HG03066 (cell line): Measurements from ENCODE around the gene RAPGEF5.

Experiments used
- ATAC-seq: cut with Tn5 transposase; IDR thresholded peaks from one replicate; pipeline ENCODE4 v1.9.1; 2021; ENCODE audit warnings: low read depth; ENCODE audit not compliant: unreplicated experiment

RAPGEF5 gene

DNA sequence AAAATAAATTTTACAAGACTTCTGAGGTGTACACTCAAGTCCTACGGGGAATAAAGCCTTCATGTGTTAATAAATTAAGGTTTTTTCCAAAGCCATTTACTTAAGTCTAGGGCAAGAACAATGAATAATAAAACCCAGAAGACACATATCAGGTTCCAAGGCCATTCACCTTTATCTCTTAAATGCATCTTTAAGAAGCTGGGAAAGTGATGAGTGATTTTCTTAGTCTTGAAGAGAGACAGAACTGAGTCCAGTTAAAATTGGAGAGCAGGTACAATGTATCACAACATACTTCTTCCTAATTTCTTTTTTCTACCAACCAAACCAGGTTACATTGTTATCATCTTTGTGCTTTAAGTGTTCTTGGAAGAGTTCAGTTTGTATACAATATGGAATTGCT, 189.5 kb downstream of the RAPGEF5 start:
- no peak for ATAC-seq

DNA sequence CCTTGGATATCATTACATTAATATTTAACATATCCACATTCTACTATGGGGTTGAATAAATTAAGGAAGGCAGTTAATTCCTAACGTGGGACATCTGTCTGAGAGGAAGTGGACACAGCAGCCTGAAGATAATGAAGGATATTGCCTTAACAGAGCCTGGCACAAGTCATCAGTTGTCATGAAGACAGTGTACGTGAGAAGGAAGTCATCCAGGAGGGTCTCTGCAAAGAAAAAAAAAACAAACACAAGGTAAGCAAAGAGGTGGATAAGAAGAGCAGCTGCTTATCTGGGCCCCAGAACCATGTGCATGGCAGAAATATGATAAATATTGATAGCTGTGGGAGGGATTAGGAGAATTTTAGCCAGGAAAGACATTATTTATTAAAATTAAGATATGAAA, 190.0 kb downstream of the RAPGEF5 start:
- ATAC-seq = no peak

DNA sequence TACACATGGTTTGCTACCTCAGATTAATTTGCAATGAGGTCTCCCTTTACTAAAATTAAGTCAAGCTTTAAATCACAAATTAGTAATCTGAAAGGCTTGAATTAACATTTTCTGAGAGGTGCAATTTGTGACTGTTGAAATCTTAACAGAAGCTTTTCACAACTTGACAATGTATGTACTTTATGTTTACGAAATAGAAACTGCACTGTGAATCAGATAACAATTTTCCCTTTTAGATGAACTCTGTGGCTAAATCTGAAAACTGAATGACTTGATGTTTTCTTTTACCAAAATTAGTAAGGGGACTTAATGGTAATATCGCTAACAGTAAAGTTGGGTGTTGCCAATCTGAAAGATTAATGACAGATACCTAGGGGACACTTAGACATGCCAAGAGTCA, 197.6 kb downstream of the RAPGEF5 start:
- no peak for ATAC-seq

DNA sequence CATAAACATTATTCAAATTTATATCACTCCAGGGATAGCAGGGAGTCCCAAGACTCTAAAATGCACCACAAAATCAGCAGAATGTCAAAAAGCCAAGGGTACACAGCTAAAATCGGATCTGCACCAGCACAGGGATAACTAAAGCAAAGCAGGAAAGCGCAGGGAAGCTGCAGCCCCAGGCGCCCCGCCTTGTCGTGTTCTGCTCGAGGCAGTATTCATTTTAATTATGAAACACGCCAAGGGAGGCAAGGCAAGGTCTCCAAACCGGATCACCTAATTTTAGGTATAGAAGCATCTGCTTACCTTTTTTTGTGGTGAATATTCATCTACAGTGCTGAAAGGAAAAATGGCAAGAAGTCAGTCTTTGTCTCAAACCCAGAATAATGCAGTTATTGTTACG, 199.4 kb downstream of the RAPGEF5 start:
- ATAC-seq = no peak

DNA sequence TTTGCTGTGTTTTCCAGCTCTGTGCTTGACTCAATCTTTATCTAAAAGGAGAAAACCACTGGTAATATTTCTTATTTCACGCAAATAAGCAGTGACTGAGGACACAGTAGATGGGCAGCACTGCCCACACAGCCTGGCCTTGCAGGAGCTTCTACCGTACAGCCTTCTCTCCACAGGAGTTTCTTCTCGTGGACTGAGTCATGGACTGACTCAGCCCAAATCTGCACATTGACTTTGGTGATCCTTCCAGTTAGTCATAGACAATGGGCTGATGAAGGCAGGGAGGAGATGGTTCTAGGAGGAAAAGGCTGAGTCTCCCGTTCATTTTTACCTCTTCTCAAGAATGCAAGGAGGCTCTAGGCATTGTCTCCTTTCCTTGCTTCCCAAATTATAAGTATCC, 200.7 kb downstream of the RAPGEF5 start:
- no peak for ATAC-seq

DNA sequence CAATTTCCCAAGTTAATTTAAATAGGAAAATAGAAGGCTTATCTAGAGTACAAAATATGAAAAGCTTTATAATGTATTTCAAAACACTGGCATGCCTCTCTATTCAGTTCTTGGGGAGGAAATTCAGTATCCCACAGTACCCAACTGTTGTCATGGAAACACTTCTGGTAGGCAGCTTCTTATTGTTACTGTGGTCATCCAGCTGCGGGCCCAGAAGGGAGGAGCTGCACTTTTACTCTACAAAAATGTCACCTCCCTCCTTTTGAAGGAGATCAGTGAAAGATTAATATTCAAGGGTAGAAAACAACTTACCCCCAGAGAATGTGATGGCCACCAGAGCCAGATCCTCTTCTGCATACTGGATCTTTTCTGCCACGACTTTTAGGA, 202.8 kb downstream of the RAPGEF5 start:
- ATAC-seq = no peak

DNA sequence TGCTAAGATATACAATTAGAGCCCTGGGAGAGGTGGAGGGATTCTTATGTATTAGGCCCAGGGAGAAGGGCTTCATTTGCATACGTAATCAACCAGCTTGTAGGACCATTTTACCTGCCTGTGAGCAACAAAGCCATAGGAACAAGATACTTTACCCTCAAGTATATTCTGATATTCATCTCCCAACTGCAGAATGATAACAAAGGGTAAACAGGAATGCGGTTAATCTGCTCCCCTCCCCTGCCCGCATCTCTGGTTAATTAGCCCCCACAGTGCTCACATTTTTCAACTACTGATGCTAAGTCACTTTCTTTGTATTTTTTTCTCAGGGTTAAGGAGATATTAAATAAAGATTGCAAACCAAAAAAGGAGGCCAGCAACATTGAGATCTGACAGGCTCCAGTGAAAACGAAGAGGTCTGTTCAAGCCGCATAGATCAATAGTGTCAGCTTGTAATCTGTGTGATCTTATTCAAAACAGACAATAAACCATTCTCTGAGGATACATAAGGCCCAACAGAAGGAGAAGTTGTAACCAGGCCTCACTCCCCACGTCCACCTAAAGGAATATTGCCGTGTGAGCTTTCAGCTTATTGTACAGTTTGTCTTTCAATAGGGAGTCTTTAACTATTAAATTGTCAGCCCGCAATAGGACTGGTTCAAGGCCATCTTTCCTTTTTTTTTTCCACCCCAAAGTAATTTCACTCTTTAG, 203.4 kb downstream of the RAPGEF5 start:
- ATAC-seq = no peak

DNA sequence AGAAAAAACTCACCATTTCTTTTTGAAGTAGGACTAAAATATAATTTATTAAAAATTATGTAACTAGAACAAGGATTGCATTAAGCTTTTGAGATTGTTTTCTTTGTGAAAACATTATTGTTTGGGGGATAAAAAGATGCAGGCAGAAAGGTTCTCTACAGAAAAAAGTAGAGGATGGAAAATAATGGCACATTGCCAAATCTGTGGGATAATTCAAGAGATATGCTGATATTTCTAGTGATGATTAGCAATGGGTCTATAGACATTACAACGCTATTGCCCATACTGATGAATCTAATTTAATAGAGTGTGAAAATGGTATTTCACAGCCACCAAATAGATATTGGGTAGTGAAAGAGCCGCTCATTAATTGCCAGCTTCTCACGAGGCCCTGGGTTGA, 204.3 kb downstream of the RAPGEF5 start:
- ATAC-seq = no peak

DNA sequence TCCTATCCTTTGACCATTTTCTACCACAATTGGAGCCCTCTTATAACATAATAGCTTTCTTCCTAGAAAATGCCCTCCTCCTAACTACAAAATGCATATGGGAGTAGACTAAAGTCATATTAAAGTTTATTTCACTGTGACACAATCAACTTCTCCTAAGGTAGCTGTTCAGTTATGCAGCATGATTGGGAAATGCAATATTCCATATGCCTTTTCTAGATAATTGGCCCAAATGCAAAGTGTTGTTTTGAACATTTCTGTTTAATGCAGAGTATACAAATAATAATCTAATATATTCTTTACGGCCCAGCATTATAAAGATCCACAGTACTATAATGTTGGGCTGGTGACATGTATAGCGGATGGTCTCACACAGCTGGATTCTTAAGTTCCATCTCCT, 205.1 kb downstream of the RAPGEF5 start:
- ATAC-seq = no peak

DNA sequence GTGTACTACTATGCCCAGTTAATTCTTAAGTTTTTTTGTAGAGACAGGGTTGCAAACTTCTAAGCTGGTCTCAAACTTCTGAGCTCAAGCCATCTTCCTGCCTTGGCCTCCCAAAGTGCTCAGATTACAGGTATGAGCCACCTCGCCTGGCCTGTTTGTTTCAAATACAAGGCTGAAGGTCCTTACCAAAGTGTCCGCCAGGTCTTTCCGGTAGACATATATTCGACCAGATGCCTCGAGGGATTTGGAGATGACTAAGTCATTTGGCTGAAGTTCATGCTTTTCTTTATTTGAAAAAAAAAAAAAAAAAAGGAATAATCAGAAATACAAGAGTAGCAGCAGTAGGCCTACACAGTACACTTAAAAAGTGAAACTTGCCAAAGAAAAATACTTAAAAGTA, 206.7 kb downstream of the RAPGEF5 start:
- no peak for ATAC-seq

DNA sequence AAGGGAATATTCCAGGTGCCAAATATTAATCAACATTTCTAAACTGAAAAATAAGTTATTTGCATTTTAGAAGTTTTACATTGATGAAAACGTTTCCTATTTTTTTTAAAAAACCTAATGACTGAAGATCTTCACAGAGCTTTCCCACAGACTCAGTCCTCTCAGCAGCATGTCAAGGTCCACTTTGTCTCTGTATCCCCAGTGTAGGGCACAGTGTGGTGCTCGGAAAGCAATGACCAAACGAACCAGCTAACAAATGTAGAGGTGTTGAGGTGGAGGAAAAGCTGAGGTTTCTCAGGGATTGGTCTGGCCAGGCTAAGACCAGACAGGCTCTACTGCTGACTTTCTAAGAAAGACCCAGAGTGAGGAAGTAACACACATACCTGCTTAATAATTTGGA, 209.1 kb downstream of the RAPGEF5 start:
- no peak for ATAC-seq

DNA sequence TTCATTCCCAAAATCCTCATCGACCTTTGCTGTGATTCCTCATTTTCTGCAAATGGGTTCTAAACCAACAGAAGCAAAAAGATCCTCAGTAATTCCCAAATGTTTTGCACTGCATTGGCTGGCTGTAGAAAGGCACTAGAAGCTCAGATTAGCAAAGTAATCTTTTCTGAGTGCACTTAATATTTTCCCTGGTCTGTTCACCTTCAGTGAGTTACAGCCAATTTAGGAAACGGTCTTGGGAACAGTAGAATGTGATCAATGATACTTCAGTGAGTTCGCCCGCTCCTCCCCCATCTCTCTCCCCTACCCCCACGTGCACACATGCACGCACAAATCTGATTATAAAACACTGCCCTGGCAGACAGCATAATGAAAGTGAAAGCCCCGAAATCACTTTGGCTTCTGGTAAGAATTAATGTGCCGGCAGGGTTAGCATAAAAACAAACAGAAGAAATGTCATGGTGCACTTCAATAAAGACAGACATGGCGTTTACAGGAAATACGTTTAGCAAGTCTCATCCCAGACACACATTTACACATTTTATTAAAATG, 209.9 kb downstream of the RAPGEF5 start:
- no peak for ATAC-seq

DNA sequence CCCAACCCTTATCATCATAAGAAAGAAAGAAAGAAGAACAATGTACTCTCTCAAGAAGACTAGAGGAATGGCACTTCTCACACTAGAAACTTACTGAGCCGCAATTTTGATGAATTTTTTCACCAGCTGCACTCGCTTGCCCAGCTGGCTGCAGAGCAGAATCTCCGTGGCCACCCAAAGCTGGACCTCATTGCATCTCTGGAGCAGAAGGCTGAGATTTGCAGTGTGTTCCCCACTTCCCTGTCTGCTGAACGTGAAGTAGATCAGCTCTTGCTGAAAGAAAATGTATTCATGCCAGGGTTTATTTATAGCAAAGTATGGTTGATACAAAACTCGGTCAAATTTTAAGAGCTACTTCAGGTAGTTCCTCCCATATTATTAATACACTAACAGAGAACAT, 212.0 kb downstream of the RAPGEF5 start:
- no peak for ATAC-seq

DNA sequence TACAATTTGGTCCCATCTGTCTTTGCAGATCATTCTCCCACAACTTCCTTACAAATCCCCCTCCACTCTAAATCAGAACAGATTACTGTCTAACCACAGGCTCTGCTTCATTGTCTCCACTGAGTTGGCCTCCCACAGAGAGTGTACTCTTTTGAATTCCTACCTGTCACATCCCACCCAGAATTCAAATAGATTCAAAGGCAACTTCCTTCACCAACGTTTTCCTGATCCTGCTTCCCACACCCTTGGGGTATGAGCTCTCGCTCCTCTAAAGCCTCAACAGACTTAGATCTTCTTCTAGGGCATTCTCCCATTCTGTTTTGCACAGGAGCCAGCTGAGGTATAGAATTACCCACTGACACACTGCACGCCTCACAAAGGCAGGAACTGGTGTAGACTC, 213.5 kb downstream of the RAPGEF5 start:
- no peak for ATAC-seq

DNA sequence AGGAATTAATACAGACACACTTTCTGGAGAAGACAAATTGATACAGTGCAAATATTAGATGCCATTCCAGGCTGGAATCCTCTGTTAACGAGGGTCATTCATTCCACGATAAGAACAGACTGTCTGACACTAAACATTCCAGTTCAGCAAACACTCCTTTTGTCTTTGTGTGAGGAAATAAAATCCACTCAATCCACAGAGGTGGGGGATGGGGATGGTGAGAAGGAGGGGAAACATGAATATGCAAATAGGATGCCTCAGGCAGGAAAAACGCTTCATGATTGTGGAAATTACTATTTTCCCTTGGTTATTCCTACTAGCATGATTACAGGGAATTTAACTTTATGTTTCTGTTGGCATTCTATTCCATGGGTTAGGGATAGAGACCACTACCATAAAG, 214.4 kb downstream of the RAPGEF5 start:
- no peak for ATAC-seq

DNA sequence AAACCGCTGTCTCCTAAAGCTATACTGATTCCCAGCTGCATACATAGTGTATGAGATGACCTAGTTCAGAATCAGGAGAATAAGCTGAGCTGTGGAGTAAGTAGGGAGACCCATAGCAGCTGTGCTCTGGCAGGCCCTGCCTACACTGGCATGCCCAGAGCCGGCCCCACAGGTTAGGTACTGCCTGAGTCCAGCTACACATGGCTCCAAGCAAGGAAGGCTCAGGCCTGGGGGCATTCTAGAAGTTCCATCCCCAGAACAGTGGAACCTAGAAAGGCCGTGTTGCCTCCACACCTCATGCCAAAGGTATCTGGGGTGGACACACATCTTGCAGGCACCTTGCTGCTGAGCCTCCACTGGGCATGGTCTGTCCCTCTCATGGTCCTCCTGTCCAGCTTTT, 215.6 kb downstream of the RAPGEF5 start:
- no peak for ATAC-seq

DNA sequence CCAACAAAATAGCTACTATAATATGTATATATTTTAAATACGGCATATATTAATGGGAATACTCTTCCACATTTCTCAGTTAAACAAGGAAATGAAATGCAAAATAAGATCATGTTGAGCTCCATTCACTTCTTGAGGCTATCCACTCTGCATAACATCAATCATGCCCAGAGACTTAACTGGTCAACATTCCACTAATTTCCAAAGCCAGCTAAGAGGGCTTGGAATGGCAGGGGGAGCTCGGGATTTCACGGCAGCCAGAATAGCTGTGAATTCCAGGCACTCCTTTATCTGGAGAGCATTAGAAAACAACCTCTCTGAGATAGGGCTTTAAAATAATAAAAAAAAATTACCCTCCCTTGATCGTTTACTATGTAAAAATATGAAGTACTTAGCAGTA, 216.4 kb downstream of the RAPGEF5 start:
- no peak for ATAC-seq

DNA sequence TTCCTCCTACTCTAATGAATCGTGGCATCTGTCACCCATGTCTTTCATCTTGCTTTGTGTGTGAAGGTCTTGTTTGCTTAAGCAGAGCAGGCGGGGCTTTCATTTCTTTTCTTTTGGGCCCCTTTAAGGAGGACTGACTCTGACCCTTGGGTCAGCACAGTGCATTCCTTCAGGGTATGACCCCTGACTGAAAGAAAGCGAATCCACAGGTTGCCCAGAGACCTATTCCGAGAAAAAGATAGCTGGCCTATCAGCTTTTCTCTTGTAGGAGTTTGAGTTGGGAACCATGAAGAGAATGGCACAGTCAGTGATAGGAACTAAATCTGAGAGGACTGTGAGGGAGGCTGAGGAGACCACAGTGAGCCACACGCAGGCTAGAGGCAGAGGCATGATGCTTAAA, 218.1 kb downstream of the RAPGEF5 start:
- ATAC-seq = no peak

DNA sequence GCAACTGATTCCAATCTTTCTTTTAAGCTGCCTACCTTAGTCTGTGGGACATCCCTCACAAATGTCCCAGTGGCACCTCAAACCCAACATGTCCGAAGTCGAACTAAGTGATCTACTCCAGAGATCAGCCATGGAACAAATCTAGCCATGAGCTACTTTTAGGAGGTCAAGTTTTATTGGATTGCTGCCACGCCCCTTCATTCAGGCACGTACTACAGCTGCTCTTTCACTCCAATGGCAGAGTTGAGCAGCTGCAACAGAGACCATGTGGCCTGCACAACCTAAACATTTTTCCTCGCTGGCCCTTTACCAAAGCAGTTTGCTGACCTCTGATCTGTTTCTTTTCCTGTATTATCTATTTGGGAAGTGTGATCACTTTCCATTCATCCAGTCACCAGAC, 218.8 kb downstream of the RAPGEF5 start:
- no peak for ATAC-seq

DNA sequence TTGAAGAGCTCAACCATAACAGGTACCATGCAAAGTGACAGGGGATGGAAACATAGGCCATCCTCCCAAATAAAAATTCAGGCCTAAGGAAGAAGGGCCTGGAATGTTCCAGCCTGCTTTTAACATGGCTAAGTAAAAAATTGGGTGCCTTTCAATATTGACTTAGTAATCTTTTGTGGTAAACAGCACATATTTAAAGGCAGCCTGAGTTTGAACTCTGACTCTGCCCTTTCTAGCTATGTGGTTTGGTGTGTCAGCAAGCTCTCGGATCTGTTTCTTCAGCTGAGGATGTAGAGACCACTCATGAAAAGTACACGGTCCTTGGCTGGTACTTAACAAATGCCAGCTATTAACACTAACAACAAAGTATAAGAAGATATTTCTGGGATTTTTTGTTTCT, 219.5 kb downstream of the RAPGEF5 start:
- no peak for ATAC-seq

DNA sequence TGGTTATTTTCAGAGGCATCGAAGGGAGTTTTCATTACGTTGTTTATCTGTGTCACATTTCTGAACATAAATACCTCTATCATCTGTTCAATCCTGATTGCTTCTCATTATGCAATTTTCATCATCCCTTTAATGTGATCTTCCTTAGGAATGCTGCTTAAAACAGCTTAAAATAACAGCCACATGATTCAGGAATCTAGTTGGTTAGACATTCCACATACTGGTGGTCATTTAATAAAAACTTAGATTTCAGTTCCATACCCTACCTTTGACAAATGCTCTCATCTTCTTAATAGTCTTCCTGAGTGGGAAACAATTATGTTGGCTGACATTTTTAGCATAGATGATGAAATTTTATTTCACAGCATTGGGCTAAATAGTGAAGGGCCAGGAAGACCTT, 219.9 kb downstream of the RAPGEF5 start:
- ATAC-seq = no peak

DNA sequence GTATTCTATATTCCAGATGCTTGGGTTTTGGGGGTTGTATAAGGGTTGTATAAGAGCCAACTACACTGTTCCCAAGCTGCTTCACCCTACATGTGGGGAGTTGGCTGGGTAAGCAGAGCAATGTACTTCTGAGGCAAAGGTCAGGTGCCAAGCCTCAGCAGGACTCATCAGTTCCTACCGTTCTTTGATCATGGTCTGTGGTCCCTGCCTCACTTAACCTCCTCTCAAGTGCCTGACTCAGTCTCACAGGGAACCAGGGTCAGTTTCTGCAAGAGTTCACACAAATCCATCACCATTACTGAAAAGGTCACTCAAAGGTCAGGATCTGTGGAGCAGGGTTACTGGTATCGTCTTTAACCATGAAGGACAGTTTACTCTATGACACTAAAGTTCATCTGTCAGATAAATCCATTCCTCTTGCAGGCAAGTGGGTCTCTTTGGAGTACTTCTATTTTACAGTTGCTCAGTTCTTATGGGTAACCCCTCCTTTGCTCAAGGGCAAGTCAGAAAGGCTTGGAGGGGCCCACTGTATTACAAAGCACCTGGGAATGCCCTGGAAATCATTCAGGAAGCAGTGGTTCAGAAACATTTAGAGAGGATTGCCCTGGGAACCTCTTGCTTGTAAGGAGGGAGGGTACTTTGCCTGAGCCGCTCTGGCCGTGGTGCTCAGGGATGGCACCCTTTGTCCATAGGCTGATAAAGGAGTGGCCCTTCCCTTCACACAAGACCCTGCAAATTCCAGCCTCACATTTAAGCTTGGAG, 227.0 kb downstream of the RAPGEF5 start:
- no peak for ATAC-seq
